Suprapubic skin (tissue), 3 donors: ENCODE measurements around the gene FYB2.

ENCODE experiments used
- EP300 ChIP-seq: sonication (generic); formaldehyde crosslinking; IDR thresholded peaks from one replicate; pipeline ENCODE4 v1.6.1; 2017; ENCODE audit warnings: antibody characterized with exemption
- POLR2A ChIP-seq, 2 donors: fragments of 450-650 bp; IDR thresholded peaks; one replicate each; pipeline ENCODE4 v1.6.1; 2017; ENCODE audit warnings: antibody characterized with exemption in 2 of 2, mild to moderate bottlenecking in 2 of 2, moderate library complexity in 2 of 2
- TF ChIP-seq, protein P1 (sequence below), 2 donors: fragments of 200-600 bp in 1 of 2; fragments of 450-650 bp in 1 of 2; sonication (generic) in 1 of 2; IDR thresholded peaks; one replicate each; pipeline ENCODE4 v1.5.1; 2016 to 2019; ENCODE audit warnings: antibody characterized with exemption in 2 of 2, mild to moderate bottlenecking in 1 of 2, moderate library complexity in 1 of 2

DNA sequence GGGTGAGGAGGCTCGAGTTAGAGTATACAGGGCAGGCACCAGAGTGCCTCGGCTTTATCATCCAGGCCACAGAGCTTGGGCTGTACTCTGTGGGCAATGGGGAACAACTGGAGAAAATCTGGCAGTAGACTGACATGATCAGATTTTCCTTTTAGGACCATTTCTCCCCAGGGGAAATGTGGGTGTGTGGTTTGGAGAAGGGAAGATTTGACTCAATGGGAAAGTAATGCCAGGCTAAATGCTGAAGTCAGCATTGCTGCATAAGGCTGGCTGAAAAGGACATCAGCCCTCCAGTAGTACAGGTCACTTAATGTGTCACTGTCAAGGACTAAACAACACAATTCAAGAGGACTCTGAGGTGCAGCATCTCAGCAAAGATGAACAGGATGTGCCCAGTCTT lies 5.0 kb downstream of the FYB2 start:
- TF ChIP-seq, protein P1, sequence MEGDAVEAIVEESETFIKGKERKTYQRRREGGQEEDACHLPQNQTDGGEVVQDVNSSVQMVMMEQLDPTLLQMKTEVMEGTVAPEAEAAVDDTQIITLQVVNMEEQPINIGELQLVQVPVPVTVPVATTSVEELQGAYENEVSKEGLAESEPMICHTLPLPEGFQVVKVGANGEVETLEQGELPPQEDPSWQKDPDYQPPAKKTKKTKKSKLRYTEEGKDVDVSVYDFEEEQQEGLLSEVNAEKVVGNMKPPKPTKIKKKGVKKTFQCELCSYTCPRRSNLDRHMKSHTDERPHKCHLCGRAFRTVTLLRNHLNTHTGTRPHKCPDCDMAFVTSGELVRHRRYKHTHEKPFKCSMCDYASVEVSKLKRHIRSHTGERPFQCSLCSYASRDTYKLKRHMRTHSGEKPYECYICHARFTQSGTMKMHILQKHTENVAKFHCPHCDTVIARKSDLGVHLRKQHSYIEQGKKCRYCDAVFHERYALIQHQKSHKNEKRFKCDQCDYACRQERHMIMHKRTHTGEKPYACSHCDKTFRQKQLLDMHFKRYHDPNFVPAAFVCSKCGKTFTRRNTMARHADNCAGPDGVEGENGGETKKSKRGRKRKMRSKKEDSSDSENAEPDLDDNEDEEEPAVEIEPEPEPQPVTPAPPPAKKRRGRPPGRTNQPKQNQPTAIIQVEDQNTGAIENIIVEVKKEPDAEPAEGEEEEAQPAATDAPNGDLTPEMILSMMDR (IDR thresholded peaks at IDR 0.05), result no peak
- TF ChIP-seq EP300 (no peak), POLR2A (IDR thresholded peaks at IDR 0.05) (no peak)
